ENCODE results near the gene RUNX2.

DNA sequence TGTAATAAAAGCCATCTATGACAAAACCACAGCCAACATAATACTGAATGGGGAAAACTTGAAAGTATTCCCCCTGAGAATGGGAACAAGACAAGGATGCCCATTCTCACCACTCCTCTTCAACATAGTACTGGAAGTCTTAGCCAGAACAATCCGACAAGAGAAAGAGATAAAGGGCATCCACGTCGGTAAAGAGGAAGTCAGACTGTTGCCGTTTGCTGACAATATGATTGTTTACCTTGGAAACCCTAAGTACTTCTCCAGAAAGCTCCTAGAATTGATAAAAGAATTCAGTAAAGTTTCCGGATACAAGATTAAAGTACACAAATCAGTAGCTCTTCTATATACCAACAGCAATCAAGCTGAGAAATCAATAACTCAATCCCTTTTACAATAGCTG lies 14.0 kb upstream of the RUNX2 start:
- TF ChIP-seq, protein P1, sequence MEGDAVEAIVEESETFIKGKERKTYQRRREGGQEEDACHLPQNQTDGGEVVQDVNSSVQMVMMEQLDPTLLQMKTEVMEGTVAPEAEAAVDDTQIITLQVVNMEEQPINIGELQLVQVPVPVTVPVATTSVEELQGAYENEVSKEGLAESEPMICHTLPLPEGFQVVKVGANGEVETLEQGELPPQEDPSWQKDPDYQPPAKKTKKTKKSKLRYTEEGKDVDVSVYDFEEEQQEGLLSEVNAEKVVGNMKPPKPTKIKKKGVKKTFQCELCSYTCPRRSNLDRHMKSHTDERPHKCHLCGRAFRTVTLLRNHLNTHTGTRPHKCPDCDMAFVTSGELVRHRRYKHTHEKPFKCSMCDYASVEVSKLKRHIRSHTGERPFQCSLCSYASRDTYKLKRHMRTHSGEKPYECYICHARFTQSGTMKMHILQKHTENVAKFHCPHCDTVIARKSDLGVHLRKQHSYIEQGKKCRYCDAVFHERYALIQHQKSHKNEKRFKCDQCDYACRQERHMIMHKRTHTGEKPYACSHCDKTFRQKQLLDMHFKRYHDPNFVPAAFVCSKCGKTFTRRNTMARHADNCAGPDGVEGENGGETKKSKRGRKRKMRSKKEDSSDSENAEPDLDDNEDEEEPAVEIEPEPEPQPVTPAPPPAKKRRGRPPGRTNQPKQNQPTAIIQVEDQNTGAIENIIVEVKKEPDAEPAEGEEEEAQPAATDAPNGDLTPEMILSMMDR (IDR thresholded peaks at IDR 0.05 in 8 of 11, conservative IDR thresholded peaks at IDR 0.05 in 3 of 11): no peak
- TF ChIP-seq POLR2A (IDR thresholded peaks at IDR 0.05): no peak

Measured in spleen (tissue), 7 donors.